BE2C (cell line): ENCODE data around the gene MEIOB.
"Not testable (repeated sequence)": the region's sequence is repeated elsewhere in the genome, so short reads cannot be mapped to it uniquely, and the experiment has no call there.

ENCODE experiments used
- DNase-seq: peaks from one replicate; pipeline ENCODE4 v3.0.0-alpha.2; 2020
- H3K27me3 ChIP-seq: fragments of 250-450 bp; sonication (Bioruptor Pico); 2 replicates; pipeline ENCODE4 v1.5.1; 2020; ENCODE audit warnings: mild to moderate bottlenecking
- H3K36me3 ChIP-seq: fragments of 250-450 bp; sonication (Bioruptor Pico); 2 replicates; pipeline ENCODE4 v1.5.1; 2020; ENCODE audit warnings: mild to moderate bottlenecking
- H3K4me1 ChIP-seq: fragments of 250-450 bp; sonication (Bioruptor Pico); 2 replicates; pipeline ENCODE4 v1.5.1; 2020
- H3K4me3 ChIP-seq: 2 replicates; pipeline ENCODE4 v1.5.1; 2011; ENCODE audit warnings: low read depth, low read length
- H3K9me3 ChIP-seq: fragments of 250-450 bp; sonication (Bioruptor Pico); 2 replicates; pipeline ENCODE4 v1.5.1; 2020
- TF ChIP-seq, protein P1 (sequence below): IDR thresholded peaks from 2 replicates; pipeline ENCODE4 v1.5.1; 2012; ENCODE audit warnings: mild to moderate bottlenecking, low read depth, low read length

The MEIOB gene

DNA sequence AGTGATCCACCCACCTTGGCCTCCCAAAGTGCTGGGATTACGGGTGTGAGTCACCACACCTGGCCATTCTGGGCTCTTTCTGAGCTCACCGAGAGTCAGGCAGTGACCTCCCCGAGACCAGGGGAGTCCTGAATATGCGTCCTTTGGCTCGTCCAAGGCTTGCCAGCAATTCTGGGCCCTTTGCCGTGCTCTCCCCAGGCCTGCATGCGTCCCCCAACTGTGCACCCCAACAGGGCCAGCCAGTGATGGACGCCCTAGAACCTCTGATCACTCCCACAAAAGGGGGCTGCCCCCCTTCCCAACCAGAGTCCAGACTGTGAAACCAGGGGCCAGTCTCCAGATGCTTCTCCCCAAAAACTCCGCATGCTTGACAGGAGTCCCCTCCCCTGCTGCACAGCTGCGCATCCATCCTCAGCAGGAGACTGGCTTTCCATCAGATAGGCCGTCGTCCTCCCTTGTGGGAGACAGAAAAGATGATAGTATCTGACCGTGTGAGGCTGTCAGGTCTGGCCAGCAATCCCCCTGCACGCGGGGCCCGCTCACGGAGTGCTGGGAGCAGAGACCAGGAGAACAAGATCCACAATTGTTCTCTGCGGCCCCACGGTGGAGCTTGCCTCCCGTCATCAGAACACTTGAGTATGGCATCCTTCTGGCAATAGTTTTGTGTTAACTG, 30.7 kb upstream of the MEIOB start:
- DNase-seq = peak; percentile 19
- no peaks in the 10 kb centered on the region for H3K9me3 ChIP-seq
- H3K4me3 ChIP-seq = no peak overlapping the region
- no peaks in the 10 kb centered on the region for H3K27me3 ChIP-seq
- TF ChIP-seq, protein P1, sequence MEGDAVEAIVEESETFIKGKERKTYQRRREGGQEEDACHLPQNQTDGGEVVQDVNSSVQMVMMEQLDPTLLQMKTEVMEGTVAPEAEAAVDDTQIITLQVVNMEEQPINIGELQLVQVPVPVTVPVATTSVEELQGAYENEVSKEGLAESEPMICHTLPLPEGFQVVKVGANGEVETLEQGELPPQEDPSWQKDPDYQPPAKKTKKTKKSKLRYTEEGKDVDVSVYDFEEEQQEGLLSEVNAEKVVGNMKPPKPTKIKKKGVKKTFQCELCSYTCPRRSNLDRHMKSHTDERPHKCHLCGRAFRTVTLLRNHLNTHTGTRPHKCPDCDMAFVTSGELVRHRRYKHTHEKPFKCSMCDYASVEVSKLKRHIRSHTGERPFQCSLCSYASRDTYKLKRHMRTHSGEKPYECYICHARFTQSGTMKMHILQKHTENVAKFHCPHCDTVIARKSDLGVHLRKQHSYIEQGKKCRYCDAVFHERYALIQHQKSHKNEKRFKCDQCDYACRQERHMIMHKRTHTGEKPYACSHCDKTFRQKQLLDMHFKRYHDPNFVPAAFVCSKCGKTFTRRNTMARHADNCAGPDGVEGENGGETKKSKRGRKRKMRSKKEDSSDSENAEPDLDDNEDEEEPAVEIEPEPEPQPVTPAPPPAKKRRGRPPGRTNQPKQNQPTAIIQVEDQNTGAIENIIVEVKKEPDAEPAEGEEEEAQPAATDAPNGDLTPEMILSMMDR = no peak
- no peaks in the 10 kb centered on the region for H3K4me1 ChIP-seq
- no peaks in the 10 kb centered on the region for H3K36me3 ChIP-seq

DNA sequence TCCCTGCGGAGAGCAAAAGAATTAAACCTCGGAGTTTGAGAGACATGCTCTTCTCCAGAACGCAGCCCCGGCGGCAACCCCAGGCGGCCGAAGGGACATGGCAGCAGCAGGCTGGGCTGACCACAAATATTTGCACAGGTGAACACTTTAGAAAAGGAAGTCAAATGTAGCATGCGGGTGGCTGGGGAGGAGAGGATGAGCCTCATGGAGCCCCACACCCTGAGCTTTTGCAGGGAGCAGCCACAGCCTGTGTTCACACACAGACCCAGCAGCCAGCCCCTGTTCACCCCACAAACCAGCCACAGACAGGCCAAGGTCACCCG, 28.4 kb upstream of the MEIOB start:
- Histone ChIP-seq H3K9me3 (no peaks in the 10 kb centered on the region), H3K27me3 (no peaks in the 10 kb centered on the region), H3K4me3 (no peak overlapping the region), H3K4me1 (peaks cover 10% of the 10 kb centered on the region), H3K36me3 (no peaks in the 10 kb centered on the region)
- no peak for DNase-seq
- TF ChIP-seq, protein P1 = no peak

DNA sequence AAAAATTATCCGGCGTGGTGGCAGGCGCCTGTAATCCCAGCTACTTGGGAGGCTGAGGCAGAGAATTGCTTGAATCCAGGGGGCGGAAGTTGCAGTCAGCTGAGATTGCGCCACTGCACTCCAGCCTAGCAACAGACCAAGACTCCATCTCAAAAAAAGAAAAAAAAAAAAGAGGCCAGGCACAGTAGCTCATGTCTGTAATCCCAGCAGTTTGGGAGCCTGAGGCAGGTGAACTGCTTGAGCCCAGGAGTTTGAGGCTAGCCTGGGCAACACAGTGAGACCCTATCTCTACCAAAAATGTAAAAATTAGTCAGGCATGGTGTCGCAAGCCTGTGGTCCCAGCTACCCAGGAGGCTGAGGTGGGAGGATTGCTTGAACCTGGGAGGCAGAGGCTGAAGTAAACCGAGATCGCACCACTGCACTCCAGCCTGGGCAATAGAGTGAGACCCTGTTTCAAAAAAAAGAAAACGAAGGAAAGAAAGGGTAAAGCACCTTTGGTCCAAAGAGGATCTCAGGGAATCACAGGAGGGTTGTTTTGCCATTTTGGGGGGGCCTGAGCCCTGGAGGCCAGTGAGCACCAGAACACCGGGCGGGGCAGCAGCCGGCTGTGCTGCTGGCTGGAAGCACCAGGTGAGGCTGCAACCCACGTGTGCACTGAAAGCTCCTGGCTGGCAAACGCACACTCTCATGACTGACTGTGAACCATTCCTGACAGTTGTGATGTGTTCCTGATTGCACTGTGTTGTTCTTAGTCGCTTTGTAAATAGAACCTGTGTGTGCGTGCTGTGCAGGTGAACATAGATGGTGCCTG, 27.9 kb upstream of the MEIOB start:
- H3K4me3 ChIP-seq = no peak overlapping the region
- peaks cover 14% of the 10 kb centered on the region for H3K4me1 ChIP-seq
- no peaks in the 10 kb centered on the region for H3K9me3 ChIP-seq
- no peaks in the 10 kb centered on the region for H3K27me3 ChIP-seq
- TF ChIP-seq, protein P1 = no peak
- H3K36me3 ChIP-seq = no peaks in the 10 kb centered on the region
- no peak for DNase-seq

DNA sequence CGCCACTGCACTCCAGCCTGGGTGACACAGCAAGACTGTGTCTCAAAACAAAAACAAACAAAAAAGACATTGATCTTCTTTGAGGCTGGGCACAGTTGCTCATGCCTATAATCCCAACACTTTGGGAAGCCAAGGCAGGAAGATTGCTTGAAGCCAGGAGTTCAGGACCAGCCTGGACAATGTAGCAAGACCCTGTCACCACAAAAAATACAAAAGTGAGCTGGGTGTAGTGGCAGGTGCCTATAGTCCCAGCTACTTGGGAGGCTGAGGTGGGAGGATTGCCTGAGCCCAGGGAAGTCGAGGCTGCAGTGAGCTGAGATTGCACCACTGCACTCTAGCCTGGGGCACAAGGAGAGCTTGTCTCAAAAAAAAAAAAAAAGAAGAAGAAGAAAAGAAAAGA, 25.7 kb upstream of the MEIOB start:
- H3K9me3 ChIP-seq, H3K4me3 ChIP-seq, H3K27me3 ChIP-seq: not testable (repeated sequence)

DNA sequence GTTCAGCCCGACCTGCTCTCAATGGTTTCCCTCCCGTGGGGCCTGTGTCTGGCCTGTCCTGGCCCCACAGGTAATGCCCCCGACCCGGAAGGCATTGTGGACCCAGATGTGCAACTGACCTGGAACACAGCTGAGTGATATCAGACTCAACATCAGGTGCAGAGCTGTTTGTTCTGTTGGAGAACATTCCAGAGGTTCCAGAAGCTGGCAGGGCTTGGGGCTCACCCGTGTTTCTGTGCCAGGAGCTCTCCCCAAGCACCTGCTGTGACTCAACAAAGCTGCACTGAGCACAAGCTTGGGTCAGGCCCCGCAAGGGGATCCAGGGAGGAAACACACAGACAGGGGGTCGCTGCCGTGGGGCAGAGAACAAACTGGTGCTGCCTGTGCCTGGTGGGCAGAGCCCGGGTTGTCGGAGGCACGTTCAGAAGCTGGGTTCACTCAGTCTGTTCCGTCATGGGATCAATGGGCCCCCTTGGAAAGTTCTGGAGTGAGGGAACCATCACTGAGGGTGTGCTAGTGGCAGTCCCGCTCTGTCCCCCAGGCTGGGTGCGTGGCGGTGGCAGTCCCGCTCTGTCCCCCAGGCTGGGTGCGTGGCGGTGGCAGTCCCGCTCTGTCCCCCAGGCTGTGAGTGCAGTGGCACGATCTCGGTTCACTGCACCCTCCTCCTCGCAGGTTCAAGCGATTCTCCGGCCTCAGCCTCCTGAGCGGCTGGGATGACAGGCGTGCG, 24.1 kb upstream of the MEIOB start:
- Histone ChIP-seq H3K9me3 (no peaks in the 10 kb centered on the region), H3K36me3 (no peaks in the 10 kb centered on the region), H3K4me1 (peaks cover 14% of the 10 kb centered on the region), H3K4me3 (no peak overlapping the region), H3K27me3 (no peaks in the 10 kb centered on the region)
- TF ChIP-seq, protein P1 = no peak
- DNase-seq = no peak

More for the DNA sequence above, 25.7 kb upstream of the MEIOB start:
- not testable (repeated sequence) for DNase-seq, H3K36me3 ChIP-seq
- H3K4me1 ChIP-seq = peaks cover 14% of the 10 kb centered on the region

DNA sequence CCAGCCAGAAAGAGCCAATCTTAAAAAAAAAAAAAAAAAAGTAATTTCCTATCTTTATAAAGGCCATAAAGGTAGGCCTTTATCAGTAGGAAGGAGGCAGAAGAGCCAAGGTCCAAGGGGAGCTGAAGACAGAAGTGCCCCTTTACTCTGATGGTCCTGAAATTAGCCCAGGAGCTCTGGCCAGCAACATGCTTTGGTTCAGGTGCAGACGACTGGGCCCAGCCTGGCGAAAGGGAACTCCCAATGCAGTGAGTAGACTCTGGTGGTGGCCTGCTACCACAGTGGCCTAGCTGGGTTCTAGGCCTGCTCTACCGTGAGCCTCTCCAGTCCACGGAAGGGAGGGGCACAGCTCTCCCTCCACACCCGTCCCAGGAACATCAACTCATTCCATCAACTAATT, 23.1 kb upstream of the MEIOB start:
- no peak overlapping the region for H3K4me3 ChIP-seq
- no peaks in the 10 kb centered on the region for H3K9me3 ChIP-seq
- no peaks in the 10 kb centered on the region for H3K27me3 ChIP-seq
- peaks cover 17% of the 10 kb centered on the region for H3K4me1 ChIP-seq
- DNase-seq = no peak
- no peaks in the 10 kb centered on the region for H3K36me3 ChIP-seq
- TF ChIP-seq, protein P1 = no peak
